ENCODE measurements around the gene TSPAN2.

The TSPAN2 gene

DNA sequence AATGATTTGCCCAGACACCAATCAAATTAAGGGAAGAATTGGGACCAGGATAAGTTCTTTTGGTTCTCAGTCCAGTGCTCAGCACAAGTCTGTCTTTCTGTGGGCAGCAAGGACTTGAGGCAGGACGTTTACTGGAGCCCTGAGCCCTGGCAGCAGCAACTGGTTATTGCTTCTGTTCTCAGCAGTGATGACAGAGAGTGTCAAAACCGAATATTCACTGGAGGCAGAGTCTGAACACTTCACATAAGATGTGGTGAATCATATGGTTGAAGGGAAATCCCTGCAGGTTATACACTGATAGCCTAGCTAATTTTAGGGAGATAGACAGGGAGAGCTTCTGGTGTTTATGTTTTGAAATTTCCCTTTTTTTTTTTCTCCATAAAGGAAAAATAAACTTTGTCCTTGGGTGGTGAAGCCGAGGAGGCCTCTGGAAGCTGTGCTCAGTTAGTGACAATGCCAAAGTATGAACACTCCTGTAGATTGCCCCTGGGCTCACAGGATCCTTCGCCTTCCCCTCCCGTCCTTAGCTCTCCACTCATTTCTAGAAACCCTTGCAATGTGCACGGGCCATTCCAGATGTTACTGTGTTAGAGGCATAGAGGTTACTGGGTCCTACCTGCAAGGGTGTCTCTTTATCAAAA is 26.3 kb upstream of the TSPAN2 start:
- in situ Hi-C loops (cut with MboI; ENCODE audit: low sequenced_read_pairs): no loop called here

GRCh38 chr1:115114308-115114707 is 25.0 kb upstream of the TSPAN2 start:
- in situ Hi-C loops (cut with MboI; ENCODE audit: low sequenced_read_pairs): no loop called here

DNA sequence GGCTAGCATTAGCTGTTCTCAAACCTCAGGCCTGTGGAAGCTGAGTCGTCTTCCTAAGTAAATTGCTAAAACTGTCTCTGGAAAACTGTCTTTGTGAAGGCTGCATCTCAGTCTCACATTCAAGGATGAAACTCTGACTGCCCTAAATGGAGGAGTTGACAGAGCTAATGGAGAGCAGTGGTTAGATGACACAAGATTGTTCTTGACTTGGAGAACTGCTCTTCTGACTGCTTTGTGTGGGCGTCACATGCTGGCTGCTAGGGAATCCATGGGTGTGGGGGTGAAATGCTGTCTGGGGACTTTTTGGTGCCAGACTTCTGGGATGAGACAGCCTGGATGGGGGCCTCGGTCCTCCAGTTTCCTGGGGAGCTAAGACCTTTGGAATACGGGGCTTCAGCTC is 24.5 kb upstream of the TSPAN2 start:
- in situ Hi-C loops (cut with MboI; ENCODE audit: low sequenced_read_pairs): no loop called here

DNA sequence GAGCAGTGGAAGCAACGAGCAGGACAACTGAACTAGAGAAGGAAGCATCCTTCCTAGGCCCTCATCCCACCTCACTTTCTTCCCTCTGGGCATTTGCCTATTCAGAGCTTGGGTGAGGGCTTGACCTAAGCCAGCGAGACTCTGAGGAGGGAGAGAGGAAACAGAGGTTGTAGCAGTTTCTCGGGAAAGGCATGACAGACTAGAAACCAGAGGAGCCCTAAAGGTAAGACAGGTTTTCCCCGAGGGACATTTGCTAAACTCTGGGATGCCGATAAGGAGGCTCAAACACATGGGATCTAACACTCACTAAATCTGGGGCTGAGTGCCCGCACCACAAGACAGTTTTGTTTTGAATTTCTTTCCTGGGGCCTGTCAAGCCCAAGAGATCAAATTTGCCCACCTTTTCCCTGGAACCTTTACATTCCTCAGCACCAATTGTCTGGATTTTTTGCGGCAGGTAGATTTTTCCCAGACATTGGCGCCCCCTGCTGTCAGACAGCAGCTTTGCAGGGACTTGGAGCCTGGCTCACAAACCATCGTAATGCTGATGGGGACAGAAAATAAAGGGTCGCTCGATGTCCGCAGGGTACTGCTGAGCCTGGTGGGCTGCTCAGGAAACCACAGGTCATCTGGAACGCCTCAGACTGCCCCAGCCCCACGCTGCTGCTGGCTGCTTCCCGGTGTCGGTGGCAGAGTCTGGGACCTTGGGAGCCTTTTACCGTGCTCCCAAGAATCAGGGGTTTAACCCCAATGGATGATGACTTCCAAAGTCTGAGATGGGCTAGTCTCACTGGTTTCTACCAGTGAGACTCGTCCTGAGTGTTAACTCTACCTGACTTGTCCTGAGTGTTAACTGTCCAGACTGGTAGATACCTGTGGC is 23.4 kb upstream of the TSPAN2 start:
- in situ Hi-C loops (cut with MboI; ENCODE audit: low sequenced_read_pairs): no loop called here

DNA sequence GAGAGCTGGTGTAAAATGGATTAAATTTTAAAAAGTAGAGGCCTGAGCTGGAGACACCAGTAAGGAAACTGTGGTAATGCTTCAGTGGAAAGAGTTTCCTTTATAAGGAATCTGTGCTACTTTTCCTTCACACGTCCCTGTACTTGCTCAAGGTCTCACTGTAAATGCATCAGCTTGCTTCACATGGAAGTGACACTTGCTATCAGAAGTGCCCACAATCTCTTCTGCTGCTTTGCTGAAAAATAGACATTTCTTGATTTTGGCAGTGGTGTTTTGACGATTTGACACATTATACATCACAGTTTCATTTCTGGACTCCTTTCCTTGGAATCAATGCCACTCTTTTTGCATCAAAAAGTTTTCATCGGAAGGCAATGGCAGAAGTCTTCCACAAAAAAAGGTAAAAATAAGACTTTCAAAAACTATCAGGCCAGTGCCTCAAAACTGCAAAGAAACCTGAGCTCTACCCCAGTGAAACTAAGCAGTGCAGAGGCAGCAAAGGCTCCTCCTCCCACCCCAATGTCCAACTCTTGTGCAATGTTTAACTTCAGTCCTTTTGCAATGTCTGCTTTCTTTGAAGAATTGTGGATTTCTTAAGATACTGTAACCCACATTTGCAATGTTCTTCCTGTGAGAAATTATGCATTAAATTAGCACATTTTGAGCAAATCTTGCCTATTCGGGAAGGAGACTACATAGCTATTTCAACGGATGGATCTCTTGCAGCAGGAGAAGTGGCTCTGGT is 18.4 kb upstream of the TSPAN2 start:
- in situ Hi-C loops (cut with MboI; ENCODE audit: low sequenced_read_pairs): no loop called here

DNA sequence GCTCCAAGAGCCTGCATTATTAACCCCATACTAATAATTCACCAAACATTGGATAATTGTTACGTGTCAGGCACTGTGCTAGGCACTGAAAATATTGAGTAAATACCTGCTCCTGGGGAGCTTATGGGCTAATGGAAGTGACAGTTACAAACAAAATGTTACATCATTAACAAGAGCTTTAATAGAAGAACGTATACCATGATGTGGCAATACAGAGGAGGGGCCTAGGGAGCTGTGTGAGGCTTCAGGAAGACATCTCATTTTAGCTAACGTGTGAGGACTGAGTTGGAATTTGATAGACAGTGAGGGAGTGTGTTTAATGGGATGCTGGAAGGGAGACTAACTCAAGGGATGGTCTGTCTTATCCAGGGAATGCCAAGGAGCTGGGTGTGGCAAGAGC is 16.5 kb upstream of the TSPAN2 start:
- in situ Hi-C loops (cut with MboI; ENCODE audit: low sequenced_read_pairs): no loop called here

DNA sequence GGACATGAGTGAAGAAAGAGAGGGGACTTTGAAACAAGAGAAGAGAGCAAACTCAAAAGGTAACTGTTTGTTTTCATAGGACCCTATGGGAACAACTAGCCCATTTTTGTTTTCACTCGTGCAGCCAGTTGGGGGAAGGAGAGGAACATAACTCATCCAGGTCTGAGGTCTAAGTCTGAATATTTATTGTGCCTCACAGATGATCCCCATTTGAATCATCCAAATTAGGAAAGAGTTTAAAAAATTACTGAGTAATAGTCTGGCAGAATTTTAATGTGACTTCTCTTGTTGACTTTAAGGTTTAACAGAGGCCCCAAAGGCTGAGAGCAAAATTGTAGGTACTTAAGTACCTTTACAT is 10.4 kb upstream of the TSPAN2 start:
- in situ Hi-C loops (cut with MboI; ENCODE audit: low sequenced_read_pairs): no loop called here

DNA sequence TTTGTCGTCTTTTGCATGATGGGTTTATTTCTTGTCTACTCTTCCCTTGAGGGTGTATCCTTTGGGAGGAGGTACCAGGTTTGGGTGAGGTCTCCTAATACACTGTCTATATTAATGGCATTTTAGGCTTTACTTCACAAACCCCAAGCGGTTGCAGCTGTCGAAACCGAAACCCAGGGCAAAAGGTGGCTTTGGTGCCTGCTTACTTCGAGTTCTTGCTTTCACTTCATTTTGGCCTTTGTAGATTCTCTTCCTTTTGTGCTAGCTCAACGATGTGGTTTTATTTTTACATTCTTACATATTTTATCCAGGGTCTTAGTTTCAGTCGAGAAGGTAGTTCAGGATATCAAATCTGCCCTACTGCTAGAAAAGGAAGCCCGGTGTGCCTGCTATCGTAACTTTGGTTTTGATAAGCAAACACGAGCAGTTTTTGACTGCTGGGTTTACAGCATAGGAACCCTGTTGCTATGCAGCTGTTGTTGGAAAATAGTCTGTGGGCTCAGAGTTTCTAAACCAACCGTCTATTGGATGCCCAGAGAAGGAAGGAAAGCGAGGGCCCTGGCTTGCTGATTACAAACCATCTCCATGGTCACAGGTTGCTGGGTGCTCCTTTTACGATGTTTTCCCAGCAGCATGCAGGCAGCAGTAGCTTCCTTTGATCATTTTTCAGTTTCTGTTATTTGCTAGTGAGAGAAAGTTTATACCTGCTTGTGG is 9.8 kb upstream of the TSPAN2 start:
- in situ Hi-C loops (cut with MboI; ENCODE audit: low sequenced_read_pairs): no loop called here

DNA sequence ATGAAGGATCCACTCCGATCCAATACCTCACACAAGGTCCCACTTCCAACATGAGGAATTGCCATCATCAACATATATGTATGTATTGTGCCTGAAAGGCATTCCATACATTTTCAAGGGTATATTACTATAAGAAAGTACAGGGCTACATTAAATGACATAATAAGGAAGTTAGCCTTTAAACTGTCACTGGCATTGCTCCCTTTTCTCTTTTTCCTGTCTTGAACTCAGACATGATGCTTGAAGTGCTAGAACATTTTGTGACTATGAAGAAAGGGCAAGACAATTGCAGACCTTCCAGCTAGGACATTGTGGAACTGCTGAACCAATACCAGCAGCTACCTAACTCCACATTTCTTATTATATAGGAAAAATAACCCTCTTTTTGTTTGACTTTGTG is 2.9 kb upstream of the TSPAN2 start:
- in situ Hi-C loops (cut with MboI; ENCODE audit: low sequenced_read_pairs): no loop called here

DNA sequence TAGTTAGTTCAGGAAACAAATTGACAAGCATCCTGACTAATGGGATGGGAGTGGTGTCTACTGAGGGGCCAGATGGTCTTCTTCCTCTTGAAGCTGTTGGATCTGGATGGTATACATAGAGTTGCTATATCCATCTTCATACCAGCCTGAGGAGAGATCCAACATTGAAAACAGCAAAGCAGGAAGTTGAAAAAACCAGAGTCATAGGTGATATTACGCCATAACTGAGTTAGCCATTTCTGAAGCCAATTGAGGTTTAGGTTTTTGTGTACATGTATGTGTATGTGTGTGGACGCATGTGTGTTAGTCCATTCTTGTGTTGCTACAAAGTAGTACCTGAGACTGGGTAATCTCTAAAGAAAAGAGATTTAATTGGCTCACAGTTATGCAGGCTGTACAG is 2.3 kb upstream of the TSPAN2 start:
- in situ Hi-C loops (cut with MboI; ENCODE audit: low sequenced_read_pairs): no loop called here

- in situ Hi-C loops (cut with MboI; ENCODE audit: low sequenced_read_pairs): no loop called here
Measured at GRCh38 chr1:115090956-115091355, 1.7 kb upstream of the TSPAN2 start.

DNA sequence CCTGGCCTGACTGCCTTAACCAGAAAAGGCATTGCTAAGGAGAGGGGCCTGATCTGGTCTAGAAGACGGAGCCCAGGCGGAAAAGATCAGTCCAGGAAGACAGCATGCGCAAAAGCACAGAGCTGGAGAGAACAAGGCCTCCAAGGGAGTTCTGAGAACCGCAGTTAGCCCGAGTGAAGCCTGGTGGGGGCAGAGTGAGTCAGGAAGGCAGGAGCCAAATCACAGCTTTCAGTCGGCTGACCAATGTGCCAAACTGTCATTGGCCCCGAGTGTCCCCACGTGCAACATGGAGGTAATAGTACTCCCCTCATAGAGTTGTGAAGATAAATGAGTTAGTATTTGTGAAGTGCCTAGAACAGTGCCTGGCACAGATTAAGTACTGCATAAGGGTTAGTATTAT is 1.2 kb upstream of the TSPAN2 start:
- in situ Hi-C loops (cut with MboI; ENCODE audit: low sequenced_read_pairs): no loop called here

- in situ Hi-C loops (cut with MboI; ENCODE audit: low sequenced_read_pairs): no loop called here
Measured at GRCh38 chr1:115090186-115090490, 835 bp upstream of the TSPAN2 start.

DNA sequence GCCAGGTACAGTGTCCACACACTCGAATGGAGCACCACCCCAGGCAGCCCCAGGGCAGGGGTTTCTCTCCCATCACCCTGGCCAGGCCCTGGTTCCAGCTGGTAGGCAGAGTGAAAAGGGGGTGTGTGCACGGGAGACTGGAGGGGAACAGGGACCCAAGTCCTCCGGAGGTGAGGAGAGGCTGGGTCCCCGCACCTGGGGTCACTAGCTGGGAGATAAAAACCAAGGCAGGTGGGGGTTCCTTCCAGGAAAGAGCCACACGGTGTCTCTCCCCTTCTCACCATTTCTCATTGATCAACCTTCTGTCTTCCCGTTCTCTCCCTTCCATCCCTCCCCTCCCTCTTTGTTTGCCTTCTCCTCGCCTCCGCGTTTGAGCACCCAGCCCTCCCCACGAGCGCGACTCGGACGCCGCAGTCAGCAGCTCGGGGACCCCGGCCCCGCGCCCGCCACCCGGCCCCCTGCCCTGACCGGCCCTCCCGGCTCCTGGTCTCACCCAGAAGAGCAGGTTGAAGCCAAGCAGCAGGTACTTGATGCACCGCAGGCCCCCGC is 358 bp downstream of the TSPAN2 start:
- in situ Hi-C loops (cut with MboI; ENCODE audit: low sequenced_read_pairs): no loop called here

DNA sequence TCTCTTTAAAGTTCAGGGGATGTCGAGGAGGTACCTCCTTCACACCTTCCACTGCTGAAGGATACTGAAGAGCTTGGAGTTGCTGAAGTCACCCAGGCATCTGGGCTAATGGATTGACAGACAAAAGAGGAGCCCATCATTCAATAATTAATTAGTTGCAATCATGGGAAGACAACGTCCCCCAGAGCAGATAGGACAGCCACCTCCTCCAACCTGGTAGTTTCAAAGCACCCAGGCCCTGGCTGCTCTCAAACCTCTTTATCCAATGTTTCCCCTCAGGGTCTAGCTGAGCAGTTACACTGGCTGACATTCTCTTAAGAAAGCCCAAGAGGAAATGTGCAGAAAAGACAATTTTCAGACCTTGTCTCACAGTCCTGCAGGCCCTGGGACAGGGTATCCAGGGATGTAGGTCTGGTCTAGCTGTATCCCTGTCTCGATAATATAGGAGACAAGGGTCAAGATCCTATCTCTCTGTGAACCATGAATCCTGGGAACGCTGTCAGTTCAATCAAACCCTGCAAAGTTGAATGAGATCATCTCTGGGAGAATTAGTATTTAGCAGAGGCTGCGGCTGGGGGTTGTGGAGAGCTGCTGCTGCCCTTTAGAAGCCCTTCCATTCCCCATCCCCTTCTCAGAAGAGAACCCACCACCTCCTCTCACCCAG is 1.1 kb downstream of the TSPAN2 start:
- in situ Hi-C loops (cut with MboI; ENCODE audit: low sequenced_read_pairs): no loop called here

- in situ Hi-C loops (cut with MboI; ENCODE audit: low sequenced_read_pairs): no loop called here
Measured at GRCh38 chr1:115086176-115086830, 3.0 kb downstream of the TSPAN2 start.

DNA sequence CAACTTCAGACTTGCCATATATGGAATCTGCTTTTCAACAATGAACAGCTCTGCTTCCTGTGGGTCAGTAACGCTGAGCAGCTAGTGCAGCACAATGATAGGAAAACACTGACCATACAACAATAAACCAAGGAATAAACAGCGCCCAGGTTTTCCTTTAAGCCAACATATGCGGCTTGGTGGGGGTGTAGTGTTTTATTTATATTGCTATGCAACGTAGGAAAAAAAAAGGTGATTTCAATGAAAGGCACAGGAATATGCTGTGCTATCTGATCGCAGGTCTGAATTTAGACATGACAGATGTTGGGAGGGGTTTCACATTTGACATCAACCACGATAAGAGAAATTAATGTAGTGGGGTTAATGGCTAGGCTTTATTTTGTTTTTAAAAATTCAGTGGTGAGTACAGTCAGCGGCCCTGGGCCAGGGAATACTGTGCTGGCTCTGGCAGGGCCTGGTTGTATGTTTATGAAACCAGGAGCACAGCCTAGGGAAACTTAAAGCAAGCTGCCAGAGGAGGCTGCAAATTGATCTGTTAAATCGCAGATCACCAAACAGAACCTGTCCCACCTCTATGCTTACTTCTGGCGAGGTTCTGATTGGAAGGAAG is 4.3 kb downstream of the TSPAN2 start:
- in situ Hi-C loops (cut with MboI; ENCODE audit: low sequenced_read_pairs): no loop called here

DNA sequence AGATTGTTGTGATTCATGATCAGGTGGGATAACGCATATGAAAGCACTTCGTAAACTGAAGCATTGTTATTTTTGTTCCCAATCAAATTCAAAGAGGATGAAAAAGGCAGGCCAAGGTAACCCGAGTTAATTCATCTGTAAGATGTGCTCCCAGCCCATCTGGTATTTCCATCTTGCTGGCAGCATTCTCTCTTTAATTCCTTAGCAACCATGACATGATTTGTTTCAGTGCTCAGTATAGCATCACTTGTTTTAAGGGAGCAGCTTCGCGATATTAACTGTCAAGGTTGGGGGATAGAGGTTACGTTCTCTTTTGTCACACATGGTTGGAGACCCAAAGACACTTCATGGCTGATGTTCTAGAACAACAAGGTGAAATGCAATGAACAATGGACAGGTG is 6.4 kb downstream of the TSPAN2 start:
- in situ Hi-C loops (cut with MboI; ENCODE audit: low sequenced_read_pairs): no loop called here

- in situ Hi-C loops (cut with MboI; ENCODE audit: low sequenced_read_pairs): no loop called here
Measured at GRCh38 chr1:115078708-115079107, 10.6 kb downstream of the TSPAN2 start.

DNA sequence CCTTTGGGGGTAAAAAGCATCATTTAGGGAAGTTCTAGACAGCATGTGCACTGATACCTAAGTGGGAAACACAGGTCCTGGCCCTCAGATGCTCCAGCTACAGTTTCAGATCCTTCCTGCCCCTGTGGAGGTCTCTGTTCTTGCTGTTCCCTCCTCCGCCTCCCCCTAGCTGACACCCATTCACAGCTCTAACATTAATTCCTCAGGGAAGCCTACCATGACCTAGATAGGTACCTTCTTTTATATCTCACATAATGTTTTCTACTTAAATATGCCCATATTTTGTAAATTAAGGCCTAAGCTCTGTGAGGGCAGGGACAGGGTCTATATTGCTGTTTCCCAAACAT is 11.3 kb downstream of the TSPAN2 start:
- in situ Hi-C loops (cut with MboI; ENCODE audit: low sequenced_read_pairs): no loop called here

All from HL-60/S4 (cell line).